OCI-LY7 (cell line): ENCODE results near the gene MAP3K8. TPM values are rescaled to one million over a fixed set of nuclear protein-coding genes. Genes with fewer than 3 reads are reported as not detected.
A peak's percentile ranks its signal among the peaks of the same experiment; 100 is the strongest.

ENCODE experiments used
- BruUV-seq: library from RNA; stranded (reverse); fragments of 400-500 nt; replicated peaks from 2 replicates; lab custom pipeline; 2021; lab: Mats Ljungman, UMichigan
- CTCF ChIA-PET: fragments of 300-600 bp; sonication (Branson Sonifier 250); formaldehyde crosslinking; loops from one replicate; lab custom pipeline; 2022; ENCODE audit warnings: antibody characterized with exemption; ENCODE audit not compliant: unreplicated experiment; lab: Charles Lee
- POLR2A ChIA-PET: fragments of 300-600 bp; sonication (Branson Sonifier 250); formaldehyde crosslinking; loops from one replicate; lab custom pipeline; 2022; ENCODE audit warnings: antibody characterized with exemption; lab: Charles Lee
- DNase-seq: peaks from one replicate; pipeline ENCODE4 v3.0.0-alpha.2; 2015; ENCODE audit warnings: low spot score
- H2AFZ ChIP-seq: fragments of 200-600 bp; sonication (generic), shearing (Covaris generic); 2 replicates; pipeline ENCODE4 v1.6.1; 2014; ENCODE audit warnings: mild to moderate bottlenecking, antibody characterized with exemption, low read length, moderate library complexity
- H3K27ac ChIP-seq: fragments of 200-600 bp; sonication (generic); 2 replicates; pipeline ENCODE4 v1.5.1; 2014; ENCODE audit warnings: mixed run types, low read depth, mild to moderate bottlenecking, moderate library complexity, low read length, inconsistent platforms; ENCODE audit not compliant: poor library complexity, severe bottlenecking
- H3K36me3 ChIP-seq: fragments of 200-600 bp; sonication (generic); 2 replicates; pipeline ENCODE4 v1.6.1; 2014; ENCODE audit warnings: mild to moderate bottlenecking, antibody characterized with exemption, low read length, moderate library complexity, mixed read lengths; ENCODE audit not compliant: insufficient read depth
- H3K4me1 ChIP-seq: fragments of 200-600 bp; sonication (generic); 2 replicates; pipeline ENCODE4 v1.5.1; 2014; ENCODE audit warnings: mild to moderate bottlenecking, low read length; ENCODE audit not compliant: insufficient read depth, poor library complexity, severe bottlenecking
- H3K4me2 ChIP-seq: fragments of 200-600 bp; sonication (generic); 2 replicates; pipeline ENCODE4 v1.6.1; 2014; ENCODE audit warnings: mild to moderate bottlenecking, low read length
- H3K4me3 ChIP-seq: fragments of 200-600 bp; sonication (generic); 2 replicates; pipeline ENCODE4 v1.5.1; 2014; ENCODE audit warnings: mild to moderate bottlenecking, low read depth, low read length; ENCODE audit not compliant: poor library complexity, severe bottlenecking
- H3K79me2 ChIP-seq: fragments of 200-600 bp; sonication (generic); 2 replicates; pipeline ENCODE4 v1.6.1; 2016; ENCODE audit warnings: low read depth, mild to moderate bottlenecking, low read length, moderate library complexity, mixed read lengths; ENCODE audit not compliant: insufficient read depth
- H3K9me2 ChIP-seq: fragments of 200-600 bp; sonication (generic); 2 replicates; pipeline ENCODE4 v1.6.1; 2016; ENCODE audit warnings: mild to moderate bottlenecking, low read length, mixed read lengths; ENCODE audit not compliant: insufficient read depth
- H3K9me3 ChIP-seq: fragments of 200-600 bp; sonication (generic); 2 replicates; pipeline ENCODE4 v1.6.1; 2014; ENCODE audit warnings: mild to moderate bottlenecking, mixed run types, low read length, mixed read lengths
- H4K20me1 ChIP-seq: fragments of 200-600 bp; sonication (generic); 2 replicates; pipeline ENCODE4 v1.6.1; 2014; ENCODE audit warnings: mild to moderate bottlenecking, antibody characterized with exemption, low read length, moderate library complexity, mixed read lengths; ENCODE audit not compliant: insufficient read depth
- EZH2phosphoT487 ChIP-seq: fragments of 200-600 bp; sonication (generic); IDR thresholded peaks from 2 replicates; pipeline ENCODE4 v1.6.1; 2018; ENCODE audit warnings: low read depth, borderline replicate concordance, mild to moderate bottlenecking, mixed run types, antibody characterized with exemption, low read length, moderate library complexity, mixed read lengths
- intact Hi-C: fragments of 100-400 bp; cut with micrococcal nuclease; formaldehyde crosslinking; loops from one replicate; pipeline ENCODE4 v1.10.0; 2022; ENCODE audit not compliant: unreplicated experiment
- total RNA-seq, 2 experiments: library from RNA; depleted of rRNA in 1 of 2; stranded (reverse); fragments of >200 nt in 1 of 2; shearing (Covaris generic) in 1 of 2; gene quantifications; 2 replicates each; pipeline ENCODE4 v1.2.3, GENCODE V29; 2014 to 2022
- TF ChIP-seq, protein P1 (sequence below): fragments of 200-600 bp; sonication (generic); conservative IDR thresholded peaks from 2 replicates; pipeline ENCODE4 v1.5.1; 2014; ENCODE audit warnings: mild to moderate bottlenecking, antibody characterized with exemption, low read length, moderate library complexity, mixed read lengths

Gene MAP3K8
- total RNA-seq, 2 experiments from 2014 or later = 10.8 to 21.9 TPM

DNA sequence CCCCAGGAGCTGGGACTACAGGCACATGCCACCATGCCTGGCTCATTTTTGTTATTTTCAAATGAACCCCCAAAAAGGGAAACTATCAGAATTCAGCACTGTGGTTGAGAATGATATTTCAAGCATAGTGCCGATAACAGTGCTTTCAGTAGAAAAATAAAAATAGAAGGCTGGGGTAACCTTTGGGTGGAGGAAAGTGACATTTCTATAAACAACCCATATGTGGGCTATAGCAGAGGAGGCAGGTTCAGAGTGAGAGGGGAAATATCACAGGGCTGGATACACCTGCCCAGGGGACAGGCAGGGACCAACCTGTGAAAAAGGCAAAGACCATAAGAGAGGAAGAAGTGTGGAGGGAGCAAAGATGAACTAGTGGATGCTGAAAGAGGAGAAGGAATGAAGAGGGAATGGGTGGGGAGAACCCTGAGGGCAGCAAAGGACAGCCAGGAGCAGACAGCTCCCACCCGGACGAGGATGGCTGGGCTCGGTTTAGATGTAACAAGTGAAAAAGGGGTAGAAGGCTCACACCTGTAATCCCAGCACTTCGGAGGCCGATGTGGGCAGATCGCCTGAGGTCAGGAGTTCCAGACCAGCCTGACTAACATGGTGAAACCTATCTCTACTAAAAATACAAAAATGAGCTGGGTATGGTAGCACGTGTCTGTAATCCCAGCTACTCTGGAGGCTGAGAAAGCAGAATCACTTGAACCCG lies 56.5 kb downstream of the MAP3K8 start:
- peak overlapping the region; percentile 70; the same call in 1 of the 2 replicates for H2AFZ ChIP-seq
- peaks cover 77% of the 10 kb centered on the region for H3K4me1 ChIP-seq
- peak overlapping the region; percentile 54 for H3K4me2 ChIP-seq
- H4K20me1 ChIP-seq = no peaks in the 10 kb centered on the region
- no TSS peak for BruUV-seq
- no peaks in the 10 kb centered on the region for H3K36me3 ChIP-seq
- DNase-seq = no peak
- TF ChIP-seq, protein P1, sequence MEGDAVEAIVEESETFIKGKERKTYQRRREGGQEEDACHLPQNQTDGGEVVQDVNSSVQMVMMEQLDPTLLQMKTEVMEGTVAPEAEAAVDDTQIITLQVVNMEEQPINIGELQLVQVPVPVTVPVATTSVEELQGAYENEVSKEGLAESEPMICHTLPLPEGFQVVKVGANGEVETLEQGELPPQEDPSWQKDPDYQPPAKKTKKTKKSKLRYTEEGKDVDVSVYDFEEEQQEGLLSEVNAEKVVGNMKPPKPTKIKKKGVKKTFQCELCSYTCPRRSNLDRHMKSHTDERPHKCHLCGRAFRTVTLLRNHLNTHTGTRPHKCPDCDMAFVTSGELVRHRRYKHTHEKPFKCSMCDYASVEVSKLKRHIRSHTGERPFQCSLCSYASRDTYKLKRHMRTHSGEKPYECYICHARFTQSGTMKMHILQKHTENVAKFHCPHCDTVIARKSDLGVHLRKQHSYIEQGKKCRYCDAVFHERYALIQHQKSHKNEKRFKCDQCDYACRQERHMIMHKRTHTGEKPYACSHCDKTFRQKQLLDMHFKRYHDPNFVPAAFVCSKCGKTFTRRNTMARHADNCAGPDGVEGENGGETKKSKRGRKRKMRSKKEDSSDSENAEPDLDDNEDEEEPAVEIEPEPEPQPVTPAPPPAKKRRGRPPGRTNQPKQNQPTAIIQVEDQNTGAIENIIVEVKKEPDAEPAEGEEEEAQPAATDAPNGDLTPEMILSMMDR = no peak
- TF ChIP-seq EZH2phosphoT487 = no peak
- H3K9me3 ChIP-seq = no peaks in the 10 kb centered on the region
- ChIA-PET POLR2A (interaction anchor here (1.3 to 3.1 kb wide), 4 partner anchors 8 to 52 kb away, joined by 4 to 26 read pairs (median 6); no protein-coding TSS in a partner anchor), CTCF (no interaction called here)
- H3K4me3 ChIP-seq = no peak overlapping the region
- no peaks in the 10 kb centered on the region for H3K9me2 ChIP-seq
- H3K79me2 ChIP-seq = no peaks in the 10 kb centered on the region
- H3K27ac ChIP-seq = no peak overlapping the region
- intact Hi-C loops = loop anchor here (5.0 kb wide), 1 partner anchor 42 kb away; no protein-coding TSS in a partner anchor

DNA sequence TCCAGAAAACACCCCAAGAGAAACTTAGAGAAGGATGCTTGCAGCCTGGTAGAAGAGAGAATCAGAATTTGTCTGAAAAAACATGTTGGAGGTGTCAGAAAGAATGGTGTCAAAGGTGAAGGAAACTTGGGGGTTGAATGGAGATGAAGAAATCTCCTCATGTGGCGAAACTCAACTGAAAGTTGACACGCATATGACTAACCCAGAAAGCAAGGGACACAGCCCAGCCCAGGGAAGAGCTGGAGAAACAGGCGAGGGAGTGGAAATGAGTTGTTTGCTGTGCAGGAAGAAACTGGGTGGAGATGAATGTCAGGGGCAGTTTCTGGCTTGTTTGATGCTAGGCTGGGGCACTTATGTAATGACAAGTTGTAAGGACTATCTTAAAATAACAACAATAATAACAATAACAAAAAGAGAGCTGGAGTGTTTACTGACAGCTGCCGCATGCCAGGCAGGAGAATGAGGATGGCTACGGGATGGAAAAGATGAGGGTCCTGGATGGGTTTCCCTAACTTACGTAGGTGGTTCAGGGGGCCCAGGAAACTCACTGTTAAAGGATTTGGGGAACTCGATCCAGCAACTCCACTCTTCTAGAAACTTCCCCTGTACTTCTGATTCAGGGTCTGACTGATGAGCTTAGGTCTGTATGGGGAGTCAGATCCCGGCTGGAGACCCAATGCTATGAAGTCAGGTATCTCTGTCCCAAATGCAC lies 57.4 kb downstream of the MAP3K8 start:
- H3K4me1 ChIP-seq = peaks cover 77% of the 10 kb centered on the region
- H3K36me3 ChIP-seq = no peaks in the 10 kb centered on the region
- H3K9me2 ChIP-seq = no peaks in the 10 kb centered on the region
- ChIA-PET POLR2A (interaction anchor here (0.5 to 2.8 kb wide), 9 partner anchors 14 to 58 kb away, joined by 3 to 9 read pairs (median 3); no protein-coding TSS in a partner anchor), CTCF (interaction anchor here (1.5 kb wide), 1 partner anchor 53 kb away, joined by 5 read pairs; no protein-coding TSS in a partner anchor)
- intact Hi-C loops = loop anchor here (5.0 kb wide), 1 partner anchor 41 kb away; no protein-coding TSS in a partner anchor
- H3K4me2 ChIP-seq = 0 out of 2 replicates have a peak overlapping the region, but pooled peaks have one; percentile 11
- no peaks in the 10 kb centered on the region for H4K20me1 ChIP-seq
- no peaks in the 10 kb centered on the region for H3K9me3 ChIP-seq
- TF ChIP-seq EZH2phosphoT487 = no peak
- TF ChIP-seq, protein P1 = no peak
- H2AFZ ChIP-seq = peak overlapping the region; percentile 23; the same call in 1 of the 2 replicates
- H3K79me2 ChIP-seq = no peaks in the 10 kb centered on the region
- H3K4me3 ChIP-seq = no peak overlapping the region
- BruUV-seq = no TSS peak
- no peak overlapping the region for H3K27ac ChIP-seq
- DNase-seq = no peak
